Measurements from ENCODE around the gene HRH2.

- no peak for TF ChIP-seq ESRRA (CRISPR knock-in tag; IDR thresholded peaks at IDR 0.05; ENCODE audit: borderline replicate concordance)
- TF ChIP-seq, protein P1, sequence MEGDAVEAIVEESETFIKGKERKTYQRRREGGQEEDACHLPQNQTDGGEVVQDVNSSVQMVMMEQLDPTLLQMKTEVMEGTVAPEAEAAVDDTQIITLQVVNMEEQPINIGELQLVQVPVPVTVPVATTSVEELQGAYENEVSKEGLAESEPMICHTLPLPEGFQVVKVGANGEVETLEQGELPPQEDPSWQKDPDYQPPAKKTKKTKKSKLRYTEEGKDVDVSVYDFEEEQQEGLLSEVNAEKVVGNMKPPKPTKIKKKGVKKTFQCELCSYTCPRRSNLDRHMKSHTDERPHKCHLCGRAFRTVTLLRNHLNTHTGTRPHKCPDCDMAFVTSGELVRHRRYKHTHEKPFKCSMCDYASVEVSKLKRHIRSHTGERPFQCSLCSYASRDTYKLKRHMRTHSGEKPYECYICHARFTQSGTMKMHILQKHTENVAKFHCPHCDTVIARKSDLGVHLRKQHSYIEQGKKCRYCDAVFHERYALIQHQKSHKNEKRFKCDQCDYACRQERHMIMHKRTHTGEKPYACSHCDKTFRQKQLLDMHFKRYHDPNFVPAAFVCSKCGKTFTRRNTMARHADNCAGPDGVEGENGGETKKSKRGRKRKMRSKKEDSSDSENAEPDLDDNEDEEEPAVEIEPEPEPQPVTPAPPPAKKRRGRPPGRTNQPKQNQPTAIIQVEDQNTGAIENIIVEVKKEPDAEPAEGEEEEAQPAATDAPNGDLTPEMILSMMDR (IDR thresholded peaks at IDR 0.05) = no peak
- no peak for TF ChIP-seq ZMAT4 (CRISPR knock-in tag; IDR thresholded peaks at IDR 0.05)
- no peak for TF ChIP-seq SP1 (CRISPR knock-in tag; conservative IDR thresholded peaks at IDR 0.05)
- TF ChIP-seq E2F1 (CRISPR knock-in tag; IDR thresholded peaks at IDR 0.05) = no peak
- TF ChIP-seq MAX (CRISPR knock-in tag; IDR thresholded peaks at IDR 0.05) = no peak
These were observed 84.6 kb downstream of the HRH2 start for GRCh38 chr5:175742290-175742994.

Measured in WTC11 (cell line).